ENCODE measurements around the gene WDR26.

Gene WDR26

GRCh38 chr1:224408294-224408590 lies 26.4 kb downstream of the WDR26 start:
- Histone ChIP-seq H3K4me3 (ENCODE audit: low read length) (no peak overlapping the region), H4K20me1 (ENCODE audit: control insufficient read depth, insufficient read depth, low read depth, low read length) (no peaks in the 10 kb centered on the region; the same call in 1 of the 2 replicates), H3K36me3 (ENCODE audit: control insufficient read depth, low read length) (peaks cover 85% of the 10 kb centered on the region), H3K9me2 (replicated peaks; ENCODE audit: control insufficient read depth, low read length) (no peaks in the 10 kb centered on the region), H3K4me1 (ENCODE audit: control insufficient read depth, low read length) (no peaks in the 10 kb centered on the region), H3K27me3 (ENCODE audit: control insufficient read depth, low read length) (no peaks in the 10 kb centered on the region), H3K4me2 (ENCODE audit: low read length) (no peak overlapping the region), H3F3A (ENCODE audit: control insufficient read depth, insufficient read depth) (0 out of 2 replicates have a peak, but pooled peaks cover 2% of the 10 kb centered on the region), H3K79me2 (ENCODE audit: control insufficient read depth, low read length) (peaks cover 4% of the 10 kb centered on the region; the same call in 1 of the 2 replicates), H3K27ac (ENCODE audit: low read depth, low read length) (no peak overlapping the region), H3K9me3 (ENCODE audit: control insufficient read depth, insufficient read depth, low read length) (no peaks in the 10 kb centered on the region)
- TF ChIP-seq CTCF (IDR thresholded peaks at IDR 0.05; ENCODE audit: low read depth, low read length, poor library complexity, severe bottlenecking) (no peak), EZH2phosphoT487 (IDR thresholded peaks at IDR 0.05; ENCODE audit: borderline replicate concordance, low read length) (no peak)

GRCh38 chr1:224407571-224408293 lies 26.9 kb downstream of the WDR26 start:
- Histone ChIP-seq H3K4me1 (ENCODE audit: control insufficient read depth, low read length) (no peaks in the 10 kb centered on the region), H3K9me2 (replicated peaks; ENCODE audit: control insufficient read depth, low read length) (no peaks in the 10 kb centered on the region), H3K4me3 (ENCODE audit: low read length) (no peak overlapping the region), H3K9me3 (ENCODE audit: control insufficient read depth, insufficient read depth, low read length) (no peaks in the 10 kb centered on the region), H3K79me2 (ENCODE audit: control insufficient read depth, low read length) (peaks cover 4% of the 10 kb centered on the region; the same call in 1 of the 2 replicates), H3F3A (ENCODE audit: control insufficient read depth, insufficient read depth) (0 out of 2 replicates have a peak, but pooled peaks cover 3% of the 10 kb centered on the region), H3K4me2 (ENCODE audit: low read length) (no peak overlapping the region), H3K27ac (ENCODE audit: low read depth, low read length) (no peak overlapping the region), H3K36me3 (ENCODE audit: control insufficient read depth, low read length) (peaks cover 86% of the 10 kb centered on the region), H4K20me1 (ENCODE audit: control insufficient read depth, insufficient read depth, low read depth, low read length) (no peaks in the 10 kb centered on the region; the same call in 1 of the 2 replicates), H3K27me3 (ENCODE audit: control insufficient read depth, low read length) (no peaks in the 10 kb centered on the region)
- TF ChIP-seq EZH2phosphoT487 (IDR thresholded peaks at IDR 0.05; ENCODE audit: borderline replicate concordance, low read length) (no peak), CTCF (IDR thresholded peaks at IDR 0.05; ENCODE audit: low read depth, low read length, poor library complexity, severe bottlenecking) (no peak)

GRCh38 chr1:224406216-224406615 lies 28.4 kb downstream of the WDR26 start:
- Histone ChIP-seq H4K20me1 (ENCODE audit: control insufficient read depth, insufficient read depth, low read depth, low read length) (no peaks in the 10 kb centered on the region), H3K36me3 (ENCODE audit: control insufficient read depth, low read length) (peaks cover 83% of the 10 kb centered on the region), H3K27ac (ENCODE audit: low read depth, low read length) (no peak overlapping the region)

More at GRCh38 chr1:224406216-224406615, 28.4 kb downstream of the WDR26 start:
- Histone ChIP-seq H3K4me3 (ENCODE audit: low read length) (no peak overlapping the region), H3K27me3 (ENCODE audit: control insufficient read depth, low read length) (no peaks in the 10 kb centered on the region), H3K79me2 (ENCODE audit: control insufficient read depth, low read length) (peaks cover 4% of the 10 kb centered on the region; the same call in 1 of the 2 replicates), H3K4me2 (ENCODE audit: low read length) (no peak overlapping the region), H3K9me3 (ENCODE audit: control insufficient read depth, insufficient read depth, low read length) (no peaks in the 10 kb centered on the region), H3F3A (ENCODE audit: control insufficient read depth, insufficient read depth) (0 out of 2 replicates have a peak, but pooled peaks cover 4% of the 10 kb centered on the region), H3K9me2 (replicated peaks; ENCODE audit: control insufficient read depth, low read length) (no peaks in the 10 kb centered on the region), H3K4me1 (ENCODE audit: control insufficient read depth, low read length) (no peaks in the 10 kb centered on the region)
- TF ChIP-seq EZH2phosphoT487 (IDR thresholded peaks at IDR 0.05; ENCODE audit: borderline replicate concordance, low read length) (no peak), CTCF (IDR thresholded peaks at IDR 0.05; ENCODE audit: low read depth, low read length, poor library complexity, severe bottlenecking) (no peak)
